Astrocyte of the spinal cord (primary cell): ENCODE data around the gene IQCM.

Experiments
- DNase-seq: peaks from one replicate; pipeline ENCODE4 v3.0.0; 2011; ENCODE audit warnings: low read depth, low spot score
- H3K4me3 ChIP-seq: 2 replicates; pipeline ENCODE4 v1.5.1; 2011; ENCODE audit warnings: low read depth, mild to moderate bottlenecking, low read length, moderate library complexity
- in situ Hi-C: cut with HindIII; loops from 2 replicates; pipeline ENCODE4 v1.10.0; 2017; ENCODE audit warnings: low sequenced_read_pairs
- TF ChIP-seq, protein P1 (sequence below): IDR thresholded peaks from 2 replicates; pipeline ENCODE4 v1.5.1; 2012; ENCODE audit warnings: low read depth, mild to moderate bottlenecking, low read length, inconsistent platforms

The IQCM gene

DNA sequence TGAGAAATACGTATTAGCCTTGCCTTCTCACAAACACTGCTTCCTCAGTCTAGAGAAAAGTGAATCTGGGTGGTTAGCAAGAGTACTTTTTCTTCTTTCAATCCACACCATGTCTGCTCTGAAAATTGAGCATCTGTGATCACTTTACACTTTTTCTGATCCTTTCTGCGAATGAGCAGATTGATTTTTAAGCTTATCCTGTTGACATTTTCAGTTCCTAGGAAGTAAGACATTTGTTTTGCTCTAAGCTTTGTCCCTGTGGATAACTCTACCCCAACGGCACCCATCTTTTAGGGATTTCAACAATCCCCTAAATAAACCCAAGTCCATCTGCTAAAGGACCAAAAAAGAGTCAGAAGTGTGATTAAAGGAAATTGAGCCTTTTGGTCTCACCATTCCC is 487.5 kb downstream of the IQCM start:
- in situ Hi-C loops: no loop called here
- DNase-seq: no peak
- TF ChIP-seq, protein P1, sequence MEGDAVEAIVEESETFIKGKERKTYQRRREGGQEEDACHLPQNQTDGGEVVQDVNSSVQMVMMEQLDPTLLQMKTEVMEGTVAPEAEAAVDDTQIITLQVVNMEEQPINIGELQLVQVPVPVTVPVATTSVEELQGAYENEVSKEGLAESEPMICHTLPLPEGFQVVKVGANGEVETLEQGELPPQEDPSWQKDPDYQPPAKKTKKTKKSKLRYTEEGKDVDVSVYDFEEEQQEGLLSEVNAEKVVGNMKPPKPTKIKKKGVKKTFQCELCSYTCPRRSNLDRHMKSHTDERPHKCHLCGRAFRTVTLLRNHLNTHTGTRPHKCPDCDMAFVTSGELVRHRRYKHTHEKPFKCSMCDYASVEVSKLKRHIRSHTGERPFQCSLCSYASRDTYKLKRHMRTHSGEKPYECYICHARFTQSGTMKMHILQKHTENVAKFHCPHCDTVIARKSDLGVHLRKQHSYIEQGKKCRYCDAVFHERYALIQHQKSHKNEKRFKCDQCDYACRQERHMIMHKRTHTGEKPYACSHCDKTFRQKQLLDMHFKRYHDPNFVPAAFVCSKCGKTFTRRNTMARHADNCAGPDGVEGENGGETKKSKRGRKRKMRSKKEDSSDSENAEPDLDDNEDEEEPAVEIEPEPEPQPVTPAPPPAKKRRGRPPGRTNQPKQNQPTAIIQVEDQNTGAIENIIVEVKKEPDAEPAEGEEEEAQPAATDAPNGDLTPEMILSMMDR: no peak
- no peak overlapping the region for H3K4me3 ChIP-seq

DNA sequence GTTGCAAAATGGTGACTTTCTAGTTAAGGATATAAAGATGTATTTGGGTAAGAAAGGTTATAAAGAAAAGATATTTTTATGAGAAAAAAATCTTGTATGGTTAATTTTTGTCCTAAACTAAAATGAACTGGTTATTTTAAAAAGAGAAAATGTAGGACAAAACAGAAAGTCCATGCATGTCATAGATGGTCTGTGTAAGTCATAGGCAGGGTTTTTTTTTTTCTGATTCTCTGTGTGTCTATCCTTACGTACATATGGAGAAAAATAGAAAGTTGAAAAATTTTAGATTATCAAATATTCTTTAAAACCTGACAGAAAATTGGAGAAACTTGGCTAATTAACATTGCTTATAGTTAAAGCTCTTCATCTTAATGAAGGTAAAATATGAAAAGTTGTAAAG is 493.4 kb downstream of the IQCM start:
- H3K4me3 ChIP-seq: no peak overlapping the region
- DNase-seq: no peak
- TF ChIP-seq, protein P1: no peak
- in situ Hi-C loops: no loop called here

GRCh38 chr4:149321438-149321837 is 494.2 kb downstream of the IQCM start:
- no peak overlapping the region for H3K4me3 ChIP-seq
- DNase-seq: no peak
- in situ Hi-C loops: no loop called here
- TF ChIP-seq, protein P1: no peak

- in situ Hi-C loops: no loop called here
- H3K4me3 ChIP-seq: no peak overlapping the region
- DNase-seq: no peak
- TF ChIP-seq, protein P1: no peak
Observed at GRCh38 chr4:149311076-149311475, 504.6 kb downstream of the IQCM start.

DNA sequence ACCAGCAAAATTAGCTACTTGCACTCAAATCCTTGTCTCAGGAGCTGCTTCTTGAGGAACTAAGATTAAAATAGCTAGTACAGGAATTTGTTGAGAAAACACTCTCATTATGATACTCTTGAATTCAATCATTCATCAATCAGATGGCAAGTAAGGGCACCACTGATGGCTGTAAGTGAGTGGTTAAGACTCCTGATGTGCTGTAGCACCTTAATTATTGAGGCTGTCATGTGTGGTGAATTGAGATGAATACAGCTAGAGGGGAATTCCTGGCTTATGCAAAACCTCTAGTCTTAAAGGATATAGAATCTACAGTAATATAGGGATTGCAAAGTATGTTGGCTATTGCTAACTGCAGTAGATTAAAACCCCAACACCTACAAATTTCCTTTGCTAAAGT is 509.1 kb downstream of the IQCM start:
- no peak overlapping the region for H3K4me3 ChIP-seq
- in situ Hi-C loops: no loop called here
- TF ChIP-seq, protein P1: no peak
- DNase-seq: no peak
